ES-I3 (cell line): Measurements from ENCODE around the gene MRPS35.
A peak's percentile ranks its signal among the peaks of the same experiment; 100 is the strongest.

Experiments used
- H3K36me3 ChIP-seq: 2 replicates; pipeline ENCODE4 v1.6.1; 2013; ENCODE audit warnings: mild to moderate bottlenecking, low read length, control low read depth, moderate library complexity; ENCODE audit not compliant: insufficient read depth
- H3K4me1 ChIP-seq: 2 replicates; pipeline ENCODE4 v1.6.1; 2013; ENCODE audit warnings: mild to moderate bottlenecking, control low read depth, low read length; ENCODE audit not compliant: insufficient read depth
- H3K9ac ChIP-seq: 2 replicates; pipeline ENCODE4 v1.6.1; 2013; ENCODE audit warnings: low read depth, mild to moderate bottlenecking, low read length, moderate library complexity
- H3K9me3 ChIP-seq: 2 replicates; pipeline ENCODE4 v1.6.1; 2013; ENCODE audit warnings: mild to moderate bottlenecking, low read length, moderate library complexity; ENCODE audit not compliant: control insufficient read depth, insufficient read depth

The MRPS35 gene

GRCh38 chr12:27772328-27773049 lies 61.9 kb downstream of the MRPS35 start:
- Histone ChIP-seq H3K4me1 (no peaks in the 10 kb centered on the region), H3K36me3 (no peaks in the 10 kb centered on the region), H3K9me3 (no peaks in the 10 kb centered on the region), H3K9ac (no peak overlapping the region)

DNA sequence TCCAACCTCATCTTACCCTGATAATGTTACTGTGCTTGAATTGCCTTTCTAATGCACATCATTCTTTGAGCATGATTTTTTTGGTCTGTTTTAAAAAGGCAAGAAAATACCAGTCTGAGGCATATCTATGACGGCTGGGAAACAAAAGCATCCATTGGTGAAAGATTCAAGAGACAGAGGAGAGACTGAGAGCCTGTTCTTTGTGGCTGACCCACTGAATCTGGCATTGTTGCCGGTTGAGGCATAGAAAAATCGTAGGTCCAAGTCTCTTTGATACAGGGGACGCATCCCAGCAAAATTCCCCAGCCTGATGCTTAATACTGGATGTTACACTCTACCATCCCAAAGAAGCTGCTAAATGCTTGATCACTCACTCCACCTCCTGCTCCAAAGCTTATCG lies 66.5 kb downstream of the MRPS35 start:
- Histone ChIP-seq H3K36me3 (no peaks in the 10 kb centered on the region), H3K4me1 (peaks cover 14% of the 10 kb centered on the region; the same call in 1 of the 2 replicates), H3K9ac (no peak overlapping the region), H3K9me3 (no peaks in the 10 kb centered on the region)

DNA sequence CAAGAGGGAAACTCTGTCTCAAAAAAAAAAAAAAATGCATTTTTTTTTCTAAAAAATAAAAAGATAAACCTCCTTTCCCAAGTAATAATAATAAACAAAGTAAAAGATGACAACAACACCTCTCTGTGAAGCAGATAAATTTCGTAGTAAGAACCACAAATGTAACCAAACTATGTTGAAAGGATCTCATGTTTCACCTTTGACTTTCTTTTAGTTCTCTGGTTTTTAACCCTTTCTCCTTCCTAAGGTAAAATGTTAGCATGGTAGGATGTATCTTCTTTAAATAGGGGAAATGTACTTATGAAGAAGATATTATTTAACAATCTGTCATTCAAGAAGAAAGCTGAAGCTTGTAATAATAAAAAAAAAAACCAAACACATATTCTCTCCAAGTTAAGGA lies 67.6 kb downstream of the MRPS35 start:
- peaks cover 17% of the 10 kb centered on the region; the same call in 1 of the 2 replicates for H3K4me1 ChIP-seq
- H3K9me3 ChIP-seq: no peaks in the 10 kb centered on the region
- no peak overlapping the region for H3K9ac ChIP-seq
- H3K36me3 ChIP-seq: no peaks in the 10 kb centered on the region

GRCh38 chr12:27779416-27779919 lies 68.8 kb downstream of the MRPS35 start:
- Histone ChIP-seq H3K36me3 (no peaks in the 10 kb centered on the region), H3K9me3 (no peaks in the 10 kb centered on the region), H3K4me1 (peaks cover 17% of the 10 kb centered on the region; the same call in 1 of the 2 replicates), H3K9ac (peak overlapping the region; percentile 79)

- Histone ChIP-seq H3K9ac (peak within 1 kb of the TSS; percentile 79), H3K9me3 (no peaks in the 10 kb centered on the region), H3K36me3 (no peaks in the 10 kb centered on the region), H3K4me1 (peaks cover 17% of the 10 kb centered on the region; the same call in 1 of the 2 replicates)
These were observed 69.4 kb downstream of the MRPS35 start, which contains the start of the genes KLHL42 and MANSC4 for GRCh38 chr12:27779920-27780611. Gene KLHL42, plus strand, starts transcription at chr12:27780233. Its CDS starts 98 bp downstream, at chr12:27780331. Gene MANSC4, minus strand, starts transcription at chr12:27780236. Its CDS starts 8,960 bp downstream, at chr12:27771276.

DNA sequence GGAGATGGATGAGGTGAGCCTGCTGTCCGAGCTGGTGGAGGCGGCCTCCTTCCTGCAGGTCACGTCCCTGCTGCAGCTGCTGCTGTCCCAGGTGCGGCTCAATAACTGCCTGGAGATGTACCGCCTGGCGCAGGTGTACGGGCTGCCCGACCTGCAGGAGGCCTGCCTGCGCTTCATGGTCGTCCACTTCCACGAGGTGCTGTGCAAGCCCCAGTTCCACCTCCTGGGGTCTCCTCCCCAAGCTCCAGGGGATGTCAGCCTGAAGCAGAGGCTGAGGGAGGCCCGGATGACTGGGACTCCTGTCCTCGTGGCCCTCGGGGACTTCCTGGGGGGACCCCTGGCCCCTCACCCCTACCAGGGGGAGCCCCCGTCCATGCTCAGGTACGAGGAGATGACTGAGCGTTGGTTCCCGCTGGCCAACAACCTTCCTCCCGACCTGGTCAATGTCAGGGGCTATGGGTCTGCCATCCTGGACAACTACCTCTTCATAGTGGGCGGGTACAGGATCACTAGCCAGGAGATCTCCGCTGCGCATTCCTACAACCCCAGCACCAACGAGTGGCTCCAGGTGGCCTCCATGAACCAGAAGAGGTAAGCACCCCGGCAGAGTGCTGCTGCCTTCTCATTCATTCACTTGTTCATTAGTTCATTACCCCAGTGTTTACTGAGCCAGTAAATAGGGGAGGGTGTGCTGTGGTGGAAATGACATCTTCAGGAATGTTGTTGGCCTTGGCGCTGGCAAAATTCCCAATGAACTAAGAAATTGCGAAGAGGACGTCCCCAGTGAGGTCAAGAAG lies 70.2 kb downstream of the MRPS35 start:
- H3K9ac ChIP-seq: peak overlapping the region; percentile 79
- H3K9me3 ChIP-seq: no peaks in the 10 kb centered on the region
- H3K4me1 ChIP-seq: peaks cover 17% of the 10 kb centered on the region; the same call in 1 of the 2 replicates
- H3K36me3 ChIP-seq: no peaks in the 10 kb centered on the region

DNA sequence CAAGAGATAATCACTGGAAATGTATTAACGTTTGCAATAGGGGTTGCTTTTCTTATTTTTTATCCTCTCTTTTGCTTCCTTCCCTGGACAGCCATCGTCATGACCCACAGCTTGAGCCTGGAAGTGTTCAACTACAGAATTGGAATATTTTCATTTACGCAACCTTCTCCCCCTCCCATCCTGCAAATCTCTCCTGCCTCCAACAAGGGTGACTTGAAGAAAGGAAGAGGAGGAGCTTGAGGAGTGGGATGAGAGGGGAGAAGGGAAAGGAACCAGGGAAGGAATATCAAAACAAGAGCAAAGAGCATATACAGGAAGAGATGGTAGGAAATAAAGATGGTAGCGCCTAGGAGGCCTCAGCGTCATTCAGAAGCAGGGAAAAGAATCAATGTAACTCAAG lies 71.0 kb downstream of the MRPS35 start:
- Histone ChIP-seq H3K9ac (peak overlapping the region; percentile 79; the same call in 1 of the 2 replicates), H3K36me3 (no peaks in the 10 kb centered on the region), H3K4me1 (peaks cover 17% of the 10 kb centered on the region; the same call in 1 of the 2 replicates), H3K9me3 (no peaks in the 10 kb centered on the region)

- H3K4me1 ChIP-seq: peaks cover 17% of the 10 kb centered on the region; the same call in 1 of the 2 replicates
- H3K9ac ChIP-seq: no peak overlapping the region
- H3K9me3 ChIP-seq: no peaks in the 10 kb centered on the region
- H3K36me3 ChIP-seq: no peaks in the 10 kb centered on the region
These were observed 71.8 kb downstream of the MRPS35 start for GRCh38 chr12:27782481-27782880.

DNA sequence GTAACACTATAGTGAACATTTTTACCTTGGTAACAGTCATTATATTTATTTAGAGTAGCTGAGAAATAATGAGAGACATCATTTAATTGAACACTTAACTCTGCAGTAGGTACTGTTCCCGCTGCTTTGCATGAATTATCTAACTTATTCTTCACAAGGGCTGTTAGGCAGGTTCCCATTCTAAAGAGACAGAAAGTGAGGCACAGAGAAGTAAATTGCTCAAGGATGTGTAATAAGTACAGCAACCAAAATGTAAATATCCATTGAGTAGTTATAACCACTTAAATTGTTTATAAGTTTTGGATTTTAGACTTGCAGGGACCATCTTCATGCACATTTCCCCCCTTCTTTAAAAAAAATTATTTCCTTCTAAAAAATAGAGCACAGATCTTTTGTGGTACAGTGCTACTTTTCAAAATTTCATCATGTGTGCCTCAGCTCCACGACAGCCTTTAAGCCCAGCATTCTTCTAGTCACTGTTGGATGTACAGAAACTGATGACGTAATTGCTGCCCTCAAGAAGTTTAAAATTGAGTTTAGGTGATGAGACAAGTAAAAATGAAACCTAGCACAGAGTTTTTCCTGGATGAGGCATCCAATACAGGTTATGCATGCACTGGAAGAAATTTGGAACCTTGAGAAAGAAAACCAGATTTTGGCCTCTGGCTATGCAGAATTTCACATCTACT lies 75.4 kb downstream of the MRPS35 start:
- no peak overlapping the region for H3K9ac ChIP-seq
- no peaks in the 10 kb centered on the region for H3K9me3 ChIP-seq
- H3K36me3 ChIP-seq: 0 out of 2 replicates have a peak, but pooled peaks cover 3% of the 10 kb centered on the region
- peaks cover 13% of the 10 kb centered on the region; the same call in 1 of the 2 replicates for H3K4me1 ChIP-seq

- no peaks in the 10 kb centered on the region for H3K4me1 ChIP-seq
- H3K9ac ChIP-seq: no peak overlapping the region
- 0 out of 2 replicates have a peak, but pooled peaks cover 3% of the 10 kb centered on the region for H3K36me3 ChIP-seq
- no peaks in the 10 kb centered on the region for H3K9me3 ChIP-seq
These were observed 76.9 kb downstream of the MRPS35 start for GRCh38 chr12:27787559-27787958.

DNA sequence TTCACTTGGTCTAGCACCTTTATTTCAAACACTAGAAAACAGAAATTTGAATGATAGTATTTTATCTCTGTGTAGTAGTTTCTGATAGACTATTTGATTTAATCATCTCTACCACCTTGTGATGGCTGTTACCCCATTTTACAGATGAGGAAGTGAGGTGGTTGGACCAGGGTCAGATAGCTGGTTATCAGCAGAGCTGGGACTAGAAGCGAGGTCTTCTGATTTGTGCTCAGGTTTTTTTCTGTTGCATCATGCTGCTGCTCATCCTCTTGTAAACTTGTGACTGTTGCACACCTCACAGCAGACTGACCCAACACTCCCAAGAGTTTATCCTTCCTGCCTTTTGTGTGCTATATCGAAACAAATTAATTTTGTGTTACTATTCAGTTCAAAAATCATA lies 79.5 kb downstream of the MRPS35 start:
- Histone ChIP-seq H3K4me1 (no peaks in the 10 kb centered on the region), H3K36me3 (peaks cover 16% of the 10 kb centered on the region)

GRCh38 chr12:27794818-27795584 lies 84.4 kb downstream of the MRPS35 start:
- no peaks in the 10 kb centered on the region for H3K4me1 ChIP-seq
- no peaks in the 10 kb centered on the region for H3K9me3 ChIP-seq
- no peak overlapping the region for H3K9ac ChIP-seq
- H3K36me3 ChIP-seq: peaks cover 22% of the 10 kb centered on the region

More for the DNA sequence above, 79.5 kb downstream of the MRPS35 start:
- no peak overlapping the region for H3K9ac ChIP-seq
- H3K9me3 ChIP-seq: no peaks in the 10 kb centered on the region

DNA sequence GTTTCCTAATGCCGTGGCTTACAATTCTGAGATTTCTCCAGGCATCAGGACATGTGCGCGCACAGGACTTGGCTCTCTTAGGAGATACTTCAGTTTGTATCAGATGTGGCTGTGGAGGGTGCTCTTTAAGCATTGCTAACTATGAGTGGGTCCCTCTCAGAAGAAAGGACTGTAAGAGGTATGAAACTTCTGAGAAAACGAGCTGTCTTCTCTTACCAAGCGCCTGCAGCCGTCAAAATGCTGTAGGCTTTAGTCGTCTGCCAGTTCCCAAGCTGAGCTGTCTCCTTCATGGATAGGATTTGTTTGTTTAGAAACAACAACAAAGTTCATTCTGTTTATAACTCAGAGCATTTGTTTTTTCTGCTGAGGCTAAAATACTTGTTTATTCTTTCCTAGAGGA lies 85.5 kb downstream of the MRPS35 start:
- Histone ChIP-seq H3K9me3 (no peaks in the 10 kb centered on the region), H3K36me3 (peaks cover 22% of the 10 kb centered on the region), H3K4me1 (no peaks in the 10 kb centered on the region), H3K9ac (no peak overlapping the region)
